GM10847 (cell line): Measurements from ENCODE around the gene GSC2.

Experiments
- POLR2A ChIP-seq: IDR thresholded peaks from 2 replicates; pipeline ENCODE4 v1.6.1; 2011; ENCODE audit not compliant: insufficient read length; ENCODE audit errors: extremely low read depth

The GSC2 gene

GRCh38 chr22:19180740-19181410 is 30.8 kb upstream of the GSC2 start:
- TF ChIP-seq POLR2A, result no peak

GRCh38 chr22:19180234-19180633 is 30.1 kb upstream of the GSC2 start:
- no peak for TF ChIP-seq POLR2A

GRCh38 chr22:19179497-19180048 is 29.5 kb upstream of the GSC2 start:
- no peak for TF ChIP-seq POLR2A

GRCh38 chr22:19178657-19179496 is 28.8 kb upstream of the GSC2 start, which contains the start of gene SLC25A1:
SLC25A1 (minus strand) TSS chr22:19178736; CDS start chr22:19178673, 63 bp downstream.
- peak; percentile 6 for TF ChIP-seq POLR2A

- TF ChIP-seq POLR2A, result no peak
Observed at GRCh38 chr22:19178065-19178656, 28.1 kb upstream of the GSC2 start.

GRCh38 chr22:19177164-19178064 is 27.3 kb upstream of the GSC2 start:
- TF ChIP-seq POLR2A, result no peak

GRCh38 chr22:19176732-19177131 is 26.6 kb upstream of the GSC2 start:
- TF ChIP-seq POLR2A, result no peak

- TF ChIP-seq POLR2A, result no peak
Observed at GRCh38 chr22:19176175-19176643, 26.1 kb upstream of the GSC2 start.

- no peak for TF ChIP-seq POLR2A
Observed at GRCh38 chr22:19175602-19176174, 25.6 kb upstream of the GSC2 start.

GRCh38 chr22:19175026-19175601 is 25.0 kb upstream of the GSC2 start:
- no peak for TF ChIP-seq POLR2A

- peak; percentile 6 for TF ChIP-seq POLR2A
Observed at GRCh38 chr22:19174106-19175025, 24.3 kb upstream of the GSC2 start.

- no peak for TF ChIP-seq POLR2A
Observed at GRCh38 chr22:19173047-19174035, 23.2 kb upstream of the GSC2 start.
